ENCODE data around the gene ANO6. TPM values are rescaled to one million over a fixed set of nuclear protein-coding genes. Genes with fewer than 3 reads are reported as not detected.
"Not testable (repeated sequence)": the region's sequence is repeated elsewhere in the genome, so short reads cannot be mapped to it uniquely, and the experiment has no call there.

Gene ANO6
- total RNA-seq, 2 donors from 2014 or later: 13.2 to 21.2 TPM

- no peak for DNase-seq
- H3K9me3 ChIP-seq: no peaks in the 10 kb centered on the region
- no peaks in the 10 kb centered on the region for H3K4me1 ChIP-seq
- H3K9ac ChIP-seq (ENCODE audit: low read depth in 2 of 2, low read length in 2 of 2): no peak overlapping the region
- no peak for TF ChIP-seq CTCF (IDR thresholded peaks at IDR 0.05)
- H3K27ac ChIP-seq: peak overlapping the region; percentile 67
- no peaks in the 10 kb centered on the region for H3K27me3 ChIP-seq
- intact Hi-C loops (cut with DNase I): no loop called here
- H3K4me3 ChIP-seq: no peak overlapping the region
- H3K36me3 ChIP-seq: no peaks in the 10 kb centered on the region
These were observed 18.4 kb downstream of the ANO6 start for GRCh38 chr12:45234139-45234865.

GRCh38 chr12:45235087-45236025 lies 19.5 kb downstream of the ANO6 start:
- peak overlapping the region; percentile 67 for H3K27ac ChIP-seq
- H3K27me3 ChIP-seq: no peaks in the 10 kb centered on the region
- intact Hi-C loops (cut with DNase I): no loop called here
- peak overlapping the region; percentile 5 to 12 for H3K9ac ChIP-seq (ENCODE audit: low read depth in 2 of 2, low read length in 2 of 2)
- H3K4me3 ChIP-seq: no peak overlapping the region
- no peaks in the 10 kb centered on the region for H3K9me3 ChIP-seq
- no peaks in the 10 kb centered on the region for H3K4me1 ChIP-seq
- TF ChIP-seq CTCF (IDR thresholded peaks at IDR 0.05): no peak
- no peak for DNase-seq
- H3K36me3 ChIP-seq: no peaks in the 10 kb centered on the region

- H3K9ac ChIP-seq (ENCODE audit: low read depth in 2 of 2, low read length in 2 of 2); H3K9me3 ChIP-seq; H3K4me3 ChIP-seq; DNase-seq; H3K27me3 ChIP-seq; H3K36me3 ChIP-seq; H3K4me1 ChIP-seq; H3K27ac ChIP-seq; intact Hi-C loops (cut with DNase I): not testable (repeated sequence)
These were observed 20.5 kb downstream of the ANO6 start for GRCh38 chr12:45236383-45236782.

- no peak for TF ChIP-seq CTCF (IDR thresholded peaks at IDR 0.05)
- no peaks in the 10 kb centered on the region for H3K27me3 ChIP-seq
- no peak for DNase-seq
- no peaks in the 10 kb centered on the region for H3K36me3 ChIP-seq
- intact Hi-C loops (cut with DNase I): no loop called here
- H3K9me3 ChIP-seq: no peaks in the 10 kb centered on the region
- no peaks in the 10 kb centered on the region for H3K4me1 ChIP-seq
- no peak overlapping the region for H3K27ac ChIP-seq
- no peak overlapping the region for H3K9ac ChIP-seq (ENCODE audit: low read depth in 2 of 2, low read length in 2 of 2)
- H3K4me3 ChIP-seq: no peak overlapping the region
These were observed 26.3 kb downstream of the ANO6 start for GRCh38 chr12:45242180-45242579.

- Histone ChIP-seq H3K4me3 (no peak overlapping the region), H3K27ac (no peak overlapping the region), H3K36me3 (no peaks in the 10 kb centered on the region), H3K9ac (ENCODE audit: low read depth in 2 of 2, low read length in 2 of 2) (no peak overlapping the region), H3K4me1 (no peaks in the 10 kb centered on the region), H3K27me3 (no peaks in the 10 kb centered on the region), H3K9me3 (no peaks in the 10 kb centered on the region)
- intact Hi-C loops (cut with DNase I): no loop called here
- no peak for TF ChIP-seq CTCF (IDR thresholded peaks at IDR 0.05)
- DNase-seq: no peak
These were observed 28.1 kb downstream of the ANO6 start for GRCh38 chr12:45243963-45244362.
